ENCODE results near the gene CEP164.

DNA sequence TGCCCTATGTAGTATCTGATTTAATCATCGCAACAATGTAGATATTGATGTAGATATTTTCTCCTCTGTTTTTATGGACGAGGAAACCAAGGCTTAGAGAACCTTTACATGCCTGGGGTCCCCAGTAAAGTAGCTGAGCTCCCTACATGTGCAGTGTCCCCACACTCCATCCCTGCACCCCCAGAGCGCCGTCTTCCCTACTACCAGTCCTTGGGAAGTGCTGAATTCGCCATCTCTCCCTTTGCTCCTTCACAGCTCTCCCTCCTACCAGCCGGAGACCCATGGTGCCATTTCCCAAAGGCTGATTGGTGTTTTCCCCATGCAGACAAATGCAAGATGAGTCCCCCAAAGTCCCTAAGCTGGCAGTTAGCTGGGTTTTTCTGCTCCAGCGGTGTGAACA, 86.0 kb downstream of the CEP164 start:
- TF ChIP-seq CTCF (IDR thresholded peaks at IDR 0.05) = no peak
- TF ChIP-seq POLR2A (IDR thresholded peaks at IDR 0.05) = no peak
